ENCODE results near the gene CDCP1. TPM values are rescaled to one million over a fixed set of nuclear protein-coding genes. Genes with fewer than 3 reads are reported as not detected.

The CDCP1 gene
- total and polyA plus RNA-seq, 10 donors: 0.15 to 3.6 (median 2.1) TPM

DNA sequence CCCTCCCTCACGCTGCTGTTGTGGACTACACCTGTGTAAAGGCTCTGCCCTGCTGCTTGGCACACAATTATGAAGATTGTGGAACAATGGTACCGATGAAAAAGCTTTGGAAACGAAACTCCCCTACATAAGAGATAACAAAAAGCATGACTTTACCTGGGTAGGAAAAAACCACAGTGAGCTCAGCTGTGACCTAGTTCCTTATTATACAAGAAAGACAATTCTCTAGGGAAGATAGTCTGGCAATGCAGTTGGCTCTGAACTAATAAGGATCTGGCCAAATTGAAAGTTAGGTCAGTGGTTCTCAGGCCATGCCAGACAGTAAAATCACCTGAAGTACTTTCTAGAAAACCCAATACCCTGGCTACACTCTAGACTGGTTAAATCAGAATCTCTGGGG lies 104.0 kb downstream of the CDCP1 start:
- intact Hi-C loops (cut with DNase I; ENCODE audit: low total_unique reads): no loop called here

DNA sequence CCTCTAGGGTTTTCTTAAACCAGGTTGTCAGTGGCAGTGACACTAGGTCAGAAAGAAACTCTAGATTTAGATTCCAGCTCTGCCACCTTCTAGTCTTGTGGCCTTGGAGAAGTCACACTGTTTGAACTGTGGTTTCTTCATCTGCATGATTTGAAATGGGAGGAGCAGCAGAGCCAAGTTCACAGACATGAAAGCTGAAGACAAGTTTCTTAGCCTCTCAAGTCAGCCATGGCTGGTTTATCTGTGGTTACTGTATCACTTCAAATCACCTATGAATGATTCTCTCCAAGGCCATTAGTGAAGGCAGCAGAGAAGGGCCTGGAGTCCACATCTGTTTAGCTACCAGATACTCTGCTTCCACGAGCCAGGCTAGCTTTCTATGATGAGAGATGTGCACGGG lies 104.5 kb downstream of the CDCP1 start:
- H3K27ac ChIP-seq: no peak overlapping the region
- 78 to 91% (median 82%) methylated on average over 2 of the region's 2 CpGs for WGBS, 5 donors
- intact Hi-C loops (cut with DNase I; ENCODE audit: low total_unique reads): no loop called here
- peaks cover 0 to 6% (median 0%) of the 10 kb centered on the region in 6 donors for H3K36me3 ChIP-seq
- H3K27me3 ChIP-seq (replicated peaks in 1 of 7): peaks cover 0 to 6% (median 0%) of the 10 kb centered on the region in 7 donors
- no peak overlapping the region for H3K4me3 ChIP-seq
- H3K4me1 ChIP-seq: peaks cover 0 to 57% (median 21%) of the 10 kb centered on the region in 6 donors
- no peaks in the 10 kb centered on the region for H3K9me3 ChIP-seq
- TF ChIP-seq POLR2AphosphoS5 (IDR thresholded peaks at IDR 0.05) (no peak), POLR2A (IDR thresholded peaks at IDR 0.05) (no peak)
- TF ChIP-seq, protein P1, sequence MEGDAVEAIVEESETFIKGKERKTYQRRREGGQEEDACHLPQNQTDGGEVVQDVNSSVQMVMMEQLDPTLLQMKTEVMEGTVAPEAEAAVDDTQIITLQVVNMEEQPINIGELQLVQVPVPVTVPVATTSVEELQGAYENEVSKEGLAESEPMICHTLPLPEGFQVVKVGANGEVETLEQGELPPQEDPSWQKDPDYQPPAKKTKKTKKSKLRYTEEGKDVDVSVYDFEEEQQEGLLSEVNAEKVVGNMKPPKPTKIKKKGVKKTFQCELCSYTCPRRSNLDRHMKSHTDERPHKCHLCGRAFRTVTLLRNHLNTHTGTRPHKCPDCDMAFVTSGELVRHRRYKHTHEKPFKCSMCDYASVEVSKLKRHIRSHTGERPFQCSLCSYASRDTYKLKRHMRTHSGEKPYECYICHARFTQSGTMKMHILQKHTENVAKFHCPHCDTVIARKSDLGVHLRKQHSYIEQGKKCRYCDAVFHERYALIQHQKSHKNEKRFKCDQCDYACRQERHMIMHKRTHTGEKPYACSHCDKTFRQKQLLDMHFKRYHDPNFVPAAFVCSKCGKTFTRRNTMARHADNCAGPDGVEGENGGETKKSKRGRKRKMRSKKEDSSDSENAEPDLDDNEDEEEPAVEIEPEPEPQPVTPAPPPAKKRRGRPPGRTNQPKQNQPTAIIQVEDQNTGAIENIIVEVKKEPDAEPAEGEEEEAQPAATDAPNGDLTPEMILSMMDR (IDR thresholded peaks at IDR 0.05 in 8 of 11, conservative IDR thresholded peaks at IDR 0.05 in 3 of 11): no peak
- DNase-seq: no peak

More for the DNA sequence above, 104.0 kb downstream of the CDCP1 start:
- H3K36me3 ChIP-seq: peaks cover 0 to 6% (median 0%) of the 10 kb centered on the region in 6 donors
- no peak overlapping the region for H3K4me3 ChIP-seq
- 73 to 83% (median 74%) methylated on average over 3 of the region's 3 CpGs for WGBS, 5 donors
- peaks cover 0 to under 1% (median 0%) of the 10 kb centered on the region in 7 donors for H3K27me3 ChIP-seq (replicated peaks in 1 of 7)
- peaks cover 0 to 52% (median 16%) of the 10 kb centered on the region in 6 donors for H3K4me1 ChIP-seq
- no peak for DNase-seq
- H3K9me3 ChIP-seq: no peaks in the 10 kb centered on the region
- TF ChIP-seq POLR2AphosphoS5 (IDR thresholded peaks at IDR 0.05) (no peak), POLR2A (IDR thresholded peaks at IDR 0.05) (no peak)
- TF ChIP-seq, protein P1 (IDR thresholded peaks at IDR 0.05 in 8 of 11, conservative IDR thresholded peaks at IDR 0.05 in 3 of 11): no peak
- H3K27ac ChIP-seq: no peak overlapping the region

DNA sequence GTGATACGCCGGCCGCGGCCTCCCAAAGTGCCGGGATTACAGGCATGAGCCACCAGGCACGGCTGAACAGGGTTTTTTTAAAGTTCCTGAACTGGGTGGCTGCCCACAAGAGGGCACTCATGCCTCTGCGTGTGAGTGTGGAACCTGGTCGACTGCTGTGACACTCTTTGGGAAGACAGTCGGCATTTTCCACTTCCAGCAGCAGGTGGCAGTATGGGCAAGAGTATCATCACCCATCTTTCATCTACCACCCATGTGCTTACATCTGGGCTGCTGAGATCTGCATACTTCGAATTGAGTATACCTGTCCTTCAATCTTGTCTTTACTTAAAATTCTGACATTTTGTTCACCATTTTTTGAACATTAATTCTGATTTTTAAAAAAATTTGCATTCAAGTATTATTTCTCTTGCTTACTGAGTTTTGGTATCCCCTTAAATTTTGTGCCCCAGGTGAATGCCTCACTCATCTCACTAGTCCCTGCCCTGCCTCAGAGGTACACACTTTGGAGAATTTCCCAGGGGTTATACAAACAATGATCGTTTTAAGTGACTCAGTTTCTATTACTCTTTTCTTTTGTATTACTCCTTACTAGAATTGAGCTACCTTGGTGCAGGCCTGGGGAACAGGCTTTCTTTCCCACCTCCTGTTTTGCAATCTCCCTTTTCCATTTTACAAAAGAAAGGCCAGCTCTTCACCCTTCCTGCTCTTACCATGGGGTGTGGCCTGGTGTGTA lies 108.3 kb downstream of the CDCP1 start:
- WGBS, 5 donors: 3 to 5% (median 4%) methylated on average over 10 to 11 of the region's 11 CpGs
- H3K9me3 ChIP-seq: no peaks in the 10 kb centered on the region
- peak; percentile 93 for DNase-seq
- H3K4me1 ChIP-seq: peaks cover 17 to 73% (median 49%) of the 10 kb centered on the region in 6 donors
- H3K27me3 ChIP-seq (replicated peaks in 1 of 7): peaks cover 0 to 19% (median 0%) of the 10 kb centered on the region in 7 donors
- TF ChIP-seq, protein P1 (IDR thresholded peaks at IDR 0.05 in 8 of 11, conservative IDR thresholded peaks at IDR 0.05 in 3 of 11): peak; percentile 86 to 98 (median 96)
- TF ChIP-seq POLR2AphosphoS5 (IDR thresholded peaks at IDR 0.05) (peak in 2 of 3 donors; percentile 74 to 78), POLR2A (IDR thresholded peaks at IDR 0.05) (no peak)
- H3K36me3 ChIP-seq: peaks cover 0 to 11% (median 0%) of the 10 kb centered on the region in 6 donors
- H3K4me3 ChIP-seq: no peak overlapping the region
- intact Hi-C loops (cut with DNase I; ENCODE audit: low total_unique reads): loop anchor here (5.0 to 10.0 kb wide), 2 partner anchors 174 to 457 kb away; no protein-coding TSS in a partner anchor
- peak overlapping the region in 4 of 8 donors; percentile 7 to 78 (median 52) for H3K27ac ChIP-seq

Data from spleen (tissue), 11 donors.